Measurements from ENCODE around the gene CNKSR3. TPM values are rescaled to one million over a fixed set of nuclear protein-coding genes. Genes with fewer than 3 reads are reported as not detected.
A peak's percentile ranks its signal among the peaks of the same experiment; 100 is the strongest.
"Not testable (repeated sequence)": the region's sequence is repeated elsewhere in the genome, so short reads cannot be mapped to it uniquely, and the experiment has no call there.

The CNKSR3 gene
- total RNA-seq (2014; rRNA removed; shearing (Covaris generic)), result 4.3 and 5.3 TPM in 2 replicates

GRCh38 chr6:154510144-154510905 lies at the start of gene CNKSR3:
Gene CNKSR3, minus strand, starts transcription at chr6:154510685. Its CDS starts 571 bp downstream, at chr6:154510114.
- DNase-seq (ENCODE audit: low read depth), result peak; percentile 95

DNA sequence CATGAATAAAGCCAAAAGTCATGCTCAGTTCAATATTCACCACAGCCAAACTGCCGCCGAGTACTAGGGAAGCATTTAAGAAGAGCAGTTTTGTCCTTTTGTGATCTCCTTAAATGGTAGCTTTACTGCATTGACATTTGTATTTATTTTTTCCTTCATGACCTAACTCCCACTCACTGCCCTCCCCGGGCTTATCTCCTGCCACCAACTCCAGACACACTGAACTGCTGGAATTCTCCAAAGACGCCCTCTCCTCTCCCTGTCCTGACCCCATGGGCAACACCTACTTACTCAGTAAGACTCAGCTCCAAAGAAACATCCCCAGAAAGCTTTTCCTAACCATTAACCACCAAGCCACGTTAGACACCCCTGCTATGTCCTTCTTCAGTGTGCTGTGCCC lies 48.5 kb upstream of the CNKSR3 start:
- DNase-seq (ENCODE audit: low read depth), result no peak

GRCh38 chr6:154558513-154558912 lies 48.0 kb upstream of the CNKSR3 start:
- no peak for DNase-seq (ENCODE audit: low read depth)

- DNase-seq (ENCODE audit: low read depth), result peak; percentile 70
These were observed 44.7 kb upstream of the CNKSR3 start for GRCh38 chr6:154555073-154555677.

- DNase-seq (ENCODE audit: low read depth), result no peak
These were observed 44.0 kb upstream of the CNKSR3 start for GRCh38 chr6:154554491-154554890.

GRCh38 chr6:154550779-154551178 lies 40.3 kb upstream of the CNKSR3 start:
- no peak for DNase-seq (ENCODE audit: low read depth)

DNA sequence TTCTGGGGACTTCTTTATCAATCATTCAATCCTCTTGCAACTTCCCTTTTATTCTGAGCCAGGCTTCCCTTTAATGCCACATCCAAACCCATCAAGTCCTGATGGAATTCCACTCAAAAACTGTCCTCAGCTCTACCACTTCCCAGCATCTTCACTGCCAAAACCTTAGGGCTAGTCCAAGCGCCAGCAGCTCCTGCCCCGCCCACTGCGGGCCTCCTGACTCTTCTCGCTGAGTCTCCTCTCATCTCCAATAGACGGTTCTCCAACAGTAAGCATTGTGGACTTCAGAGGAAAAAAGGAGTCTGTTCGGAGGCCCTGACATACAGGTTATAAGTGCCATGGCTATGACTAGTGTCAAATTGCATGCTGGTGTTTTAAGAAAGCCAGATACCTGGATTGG lies 38.7 kb upstream of the CNKSR3 start:
- DNase-seq (ENCODE audit: low read depth), result no peak

GRCh38 chr6:154548130-154548830 lies 37.8 kb upstream of the CNKSR3 start:
- DNase-seq (ENCODE audit: low read depth), result peak; percentile 51

DNA sequence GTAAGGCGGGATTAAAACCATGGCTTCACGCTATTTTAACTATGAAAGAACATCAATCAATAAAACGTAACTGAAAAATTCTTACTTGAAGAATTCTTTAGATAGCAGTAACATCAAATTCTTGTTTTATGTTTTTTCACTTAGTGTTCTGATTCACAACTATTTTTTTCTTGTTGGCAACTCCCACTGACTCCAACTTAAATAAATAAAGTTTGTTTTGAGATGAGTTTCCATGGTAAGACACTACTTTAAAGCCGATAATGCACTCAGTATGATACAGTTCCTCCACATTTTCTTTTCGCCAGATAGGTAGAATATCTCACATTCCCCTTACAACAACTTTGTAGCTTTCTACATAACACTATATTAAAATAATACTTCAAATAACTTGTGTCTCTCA lies 33.1 kb upstream of the CNKSR3 start:
- no peak for DNase-seq (ENCODE audit: low read depth)

DNA sequence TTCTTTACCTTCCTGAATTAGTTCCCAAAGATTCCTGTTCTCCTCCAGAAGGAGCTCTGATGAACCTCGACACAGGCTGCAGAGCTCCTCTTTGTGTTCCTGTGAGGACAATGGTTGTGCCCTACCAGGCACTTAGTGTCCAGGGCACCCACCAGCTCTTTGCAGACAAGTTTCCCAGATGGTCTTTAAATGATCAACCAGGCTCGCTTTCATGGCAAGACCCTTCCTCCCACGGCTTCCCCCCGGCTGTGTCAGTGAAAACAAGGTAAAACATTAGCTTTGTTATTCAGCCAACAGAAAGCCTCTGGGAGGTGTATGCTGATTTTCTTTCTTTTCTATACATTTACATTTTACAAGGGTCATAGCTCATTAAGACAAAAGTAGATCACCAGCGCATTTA lies 32.3 kb upstream of the CNKSR3 start:
- no peak for DNase-seq (ENCODE audit: low read depth)

GRCh38 chr6:154541837-154542236 lies 31.4 kb upstream of the CNKSR3 start:
- DNase-seq (ENCODE audit: low read depth), result not testable (repeated sequence)

- DNase-seq (ENCODE audit: low read depth), result no peak
These were observed 29.2 kb upstream of the CNKSR3 start for GRCh38 chr6:154539593-154540269.

GRCh38 chr6:154538640-154539191 lies 28.2 kb upstream of the CNKSR3 start:
- DNase-seq (ENCODE audit: low read depth), result no peak

DNA sequence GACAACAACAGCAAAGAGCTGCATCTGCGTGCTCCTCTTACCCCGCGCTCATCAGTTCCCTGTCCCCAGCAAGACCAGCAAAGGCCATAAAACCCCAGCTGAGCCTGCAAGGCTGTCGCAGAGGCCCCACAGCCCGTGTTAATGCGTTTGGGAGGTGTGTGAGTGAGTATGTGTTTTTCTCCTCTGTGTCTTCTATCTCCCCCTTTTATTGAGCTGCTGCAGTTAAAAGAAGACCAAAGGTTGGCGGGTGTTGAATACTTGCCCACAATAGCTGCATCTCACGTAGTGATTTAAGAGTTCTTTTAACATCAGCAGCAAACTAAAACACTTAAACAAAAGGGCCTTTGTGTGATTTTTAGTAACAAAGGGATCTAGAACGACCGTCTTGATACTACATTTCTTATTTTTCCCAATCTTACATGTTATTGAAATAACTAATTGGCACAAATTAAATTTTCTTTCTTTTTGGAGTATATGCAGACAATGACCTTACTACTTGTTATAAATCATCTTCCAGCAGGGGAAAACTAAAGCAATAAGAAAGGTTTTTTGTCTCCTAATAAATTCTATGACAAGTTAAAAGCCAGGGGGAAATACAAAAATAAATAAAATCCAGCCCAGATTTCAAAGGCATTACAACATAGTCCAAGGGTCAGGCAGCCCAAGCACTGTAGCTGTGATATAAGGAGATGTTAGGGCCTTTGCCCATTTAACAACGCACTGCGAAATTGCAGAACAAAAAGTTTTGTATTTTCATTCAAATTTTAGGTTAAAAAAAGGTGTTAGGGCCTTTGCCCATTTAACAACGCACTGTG lies 27.2 kb upstream of the CNKSR3 start:
- DNase-seq (ENCODE audit: low read depth), result no peak

DNA sequence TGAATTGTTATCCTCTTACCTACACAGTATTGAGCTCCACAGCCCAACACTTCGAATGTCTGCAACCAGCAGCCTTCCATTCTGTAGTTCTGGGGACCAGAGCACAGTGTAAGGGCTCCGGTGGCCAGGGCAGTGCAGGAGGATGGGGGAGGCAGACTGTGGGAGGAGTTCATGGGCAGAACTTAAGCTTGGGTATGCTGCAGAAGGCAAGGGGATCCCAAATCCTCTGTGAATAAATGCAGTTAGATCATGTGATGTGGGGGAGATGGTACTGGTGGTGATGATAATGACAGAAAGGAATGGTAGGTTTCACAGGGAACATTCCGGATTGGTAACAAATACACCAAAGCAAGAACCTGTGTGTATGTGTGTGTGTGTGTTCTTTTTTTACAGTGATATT lies 26.5 kb upstream of the CNKSR3 start:
- no peak for DNase-seq (ENCODE audit: low read depth)

DNA sequence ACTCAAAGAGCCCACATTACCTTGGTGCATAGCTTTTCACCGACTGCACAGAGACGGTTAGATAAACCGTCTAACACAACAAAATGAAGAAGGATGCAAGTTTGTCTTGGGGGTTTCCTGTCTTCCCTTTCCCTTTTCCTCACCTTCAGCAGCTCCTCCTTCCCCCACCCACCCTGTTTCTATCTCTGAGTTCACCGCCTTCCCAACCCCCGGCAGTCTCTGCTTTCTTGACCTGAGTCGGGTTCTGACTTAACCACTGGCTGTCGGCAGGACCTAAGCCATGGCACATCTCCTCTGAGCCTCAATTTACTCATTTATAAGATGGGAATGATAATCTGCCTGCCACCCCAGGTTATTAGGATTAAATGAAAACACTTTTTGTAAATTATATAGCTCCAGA lies 25.8 kb upstream of the CNKSR3 start:
- no peak for DNase-seq (ENCODE audit: low read depth)

- DNase-seq (ENCODE audit: low read depth), result no peak
These were observed 25.4 kb upstream of the CNKSR3 start for GRCh38 chr6:154535851-154536250.

- no peak for DNase-seq (ENCODE audit: low read depth)
These were observed 24.7 kb upstream of the CNKSR3 start for GRCh38 chr6:154535147-154535546.

- DNase-seq (ENCODE audit: low read depth), result no peak
These were observed 24.0 kb upstream of the CNKSR3 start for GRCh38 chr6:154534531-154534930.

DNA sequence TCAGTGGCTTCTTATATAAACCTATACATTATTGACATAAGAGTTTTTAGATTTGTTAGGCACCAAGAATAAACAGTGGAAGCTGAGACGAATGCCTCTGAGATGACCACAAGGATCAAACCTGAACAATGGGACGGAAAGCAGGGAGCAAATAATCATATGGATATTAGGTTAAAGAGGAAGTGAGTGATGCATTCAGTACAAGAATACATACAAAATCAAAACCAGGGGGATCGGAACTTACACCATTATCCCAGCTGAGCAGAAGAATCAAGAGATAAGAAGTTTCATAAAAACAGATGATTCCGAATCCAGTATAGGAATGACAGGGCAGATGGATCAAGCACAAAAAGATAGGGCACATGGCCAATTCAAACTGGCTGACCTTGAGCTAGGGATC lies 21.9 kb upstream of the CNKSR3 start:
- DNase-seq (ENCODE audit: low read depth), result no peak

DNA sequence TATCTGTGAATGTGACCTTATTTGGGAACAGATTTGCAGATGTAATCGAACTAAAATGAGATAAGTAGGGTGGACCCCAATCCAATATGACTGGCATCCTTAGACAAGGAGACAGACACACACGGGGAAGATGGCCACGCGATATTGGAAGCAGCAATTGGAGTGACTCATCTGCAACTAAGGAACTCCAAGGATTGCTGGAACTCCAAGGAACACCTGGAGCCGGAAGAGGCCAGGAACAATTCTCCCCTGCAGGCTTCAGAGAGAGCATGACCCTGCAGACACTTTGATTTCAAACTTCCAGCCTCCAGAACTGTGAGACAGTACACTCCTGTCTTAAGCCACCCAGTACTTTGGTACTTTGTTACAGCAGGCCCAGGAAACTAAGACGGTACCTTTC lies 19.5 kb upstream of the CNKSR3 start:
- no peak for DNase-seq (ENCODE audit: low read depth)
